GM21529 (cell line): Measurements from ENCODE around the gene SLC25A33.
"Not testable (repeated sequence)": the region's sequence is repeated elsewhere in the genome, so short reads cannot be mapped to it uniquely, and the experiment has no call there.

ENCODE experiments used
- ATAC-seq: cut with Tn5 transposase; IDR thresholded peaks from one replicate; pipeline ENCODE4 v1.9.1; 2021; ENCODE audit not compliant: unreplicated experiment

SLC25A33 gene

GRCh38 chr1:9539165-9539828 lies at the start of gene SLC25A33:
Gene SLC25A33, plus strand, starts transcription at chr1:9539465. Its CDS starts 227 bp downstream, at chr1:9539692.
- ATAC-seq, result peak; percentile 94

- no peak for ATAC-seq
Measured at GRCh38 chr1:9490605-9491339, 48.5 kb upstream of the SLC25A33 start.

GRCh38 chr1:9493326-9493725 lies 45.9 kb upstream of the SLC25A33 start:
- ATAC-seq, result no peak

- ATAC-seq, result no peak
Measured at GRCh38 chr1:9494936-9495758, 44.1 kb upstream of the SLC25A33 start.

GRCh38 chr1:9495854-9496374 lies 43.4 kb upstream of the SLC25A33 start:
- no peak for ATAC-seq

- ATAC-seq, result no peak
Measured at GRCh38 chr1:9500756-9501754, 38.2 kb upstream of the SLC25A33 start.

GRCh38 chr1:9503001-9503675 lies 36.1 kb upstream of the SLC25A33 start:
- ATAC-seq, result no peak

GRCh38 chr1:9505143-9505542 lies 34.1 kb upstream of the SLC25A33 start:
- ATAC-seq, result no peak

- ATAC-seq, result no peak
Measured at GRCh38 chr1:9506901-9507300, 32.4 kb upstream of the SLC25A33 start.

- ATAC-seq, result no peak
Measured at GRCh38 chr1:9510130-9510529, 29.1 kb upstream of the SLC25A33 start.

GRCh38 chr1:9515550-9515949 lies 23.7 kb upstream of the SLC25A33 start:
- not testable (repeated sequence) for ATAC-seq

GRCh38 chr1:9518454-9518998 lies 20.7 kb upstream of the SLC25A33 start:
- no peak for ATAC-seq

GRCh38 chr1:9520411-9520810 lies 18.9 kb upstream of the SLC25A33 start:
- ATAC-seq, result no peak

- no peak for ATAC-seq
Measured at GRCh38 chr1:9529190-9529589, 10.1 kb upstream of the SLC25A33 start.

- ATAC-seq, result no peak
Measured at GRCh38 chr1:9530320-9530719, 8.9 kb upstream of the SLC25A33 start.

GRCh38 chr1:9534953-9535352 lies 4.3 kb upstream of the SLC25A33 start:
- ATAC-seq, result no peak

- ATAC-seq, result no peak
Measured at GRCh38 chr1:9536301-9536700, 3.0 kb upstream of the SLC25A33 start.

- ATAC-seq, result no peak
Measured at GRCh38 chr1:9537863-9538668, 1.2 kb upstream of the SLC25A33 start.
